DND-41 (cell line): ENCODE data around the gene BTBD2.

Experiments
- ATAC-seq: fragments of 200-7000 bp; cut with Tn5 transposase; 3 replicates; pipeline ENCODE4 v1.9.1; 2021; ENCODE audit warnings: low read depth; ENCODE audit not compliant: insufficient read depth
- DNase-seq: peaks from one replicate; pipeline ENCODE4 v3.0.0-alpha.2; 2020
- H2AFZ ChIP-seq: 2 replicates; pipeline ENCODE4 v1.6.0; 2012; ENCODE audit warnings: low read depth, low read length
- H3K27ac ChIP-seq: 2 replicates; pipeline ENCODE4 v1.5.1; 2012; ENCODE audit warnings: low read length, inconsistent platforms
- H3K27me3 ChIP-seq: fragments of 200-600 bp; sonication (generic); 2 replicates; pipeline ENCODE4 v1.6.0; 2012; ENCODE audit warnings: low read length, mild to moderate bottlenecking, inconsistent platforms; ENCODE audit not compliant: insufficient read depth, poor library complexity
- H3K36me3 ChIP-seq: 2 replicates; pipeline ENCODE4 v1.5.1; 2012; ENCODE audit warnings: low read length, inconsistent platforms; ENCODE audit not compliant: insufficient read depth
- H3K4me1 ChIP-seq: 2 replicates; pipeline ENCODE4 v1.5.1; 2012; ENCODE audit warnings: mild to moderate bottlenecking, low read length; ENCODE audit not compliant: insufficient read depth
- H3K4me2 ChIP-seq: 2 replicates; pipeline ENCODE4 v1.6.0; 2012; ENCODE audit warnings: mild to moderate bottlenecking, moderate library complexity, low read length, inconsistent platforms; ENCODE audit not compliant: insufficient read depth
- H3K4me3 ChIP-seq, 2 experiments: fragments of 200-600 bp in 1 of 2; shearing (Covaris generic) in 1 of 2; 2 replicates each; pipeline ENCODE4 v1.5.1; 2012 to 2016; ENCODE audit warnings: inconsistent platforms in 2 of 2, low read length in 2 of 2, mild to moderate bottlenecking in 2 of 2, low read depth in 1 of 2, moderate library complexity in 1 of 2
- H3K79me2 ChIP-seq: 2 replicates; pipeline ENCODE4 v1.6.0; 2012; ENCODE audit warnings: low read length, inconsistent platforms; ENCODE audit not compliant: insufficient read depth
- H3K9ac ChIP-seq: 2 replicates; pipeline ENCODE4 v1.6.0; 2012; ENCODE audit warnings: low read depth, mild to moderate bottlenecking, inconsistent platforms, low read length, moderate library complexity
- H3K9me3 ChIP-seq: 2 replicates; pipeline ENCODE4 v1.5.1; 2012; ENCODE audit warnings: low read length, moderate library complexity, mild to moderate bottlenecking, inconsistent platforms; ENCODE audit not compliant: insufficient read depth, severe bottlenecking
- H4K20me1 ChIP-seq: 2 replicates; pipeline ENCODE4 v1.6.0; 2012; ENCODE audit warnings: low read length; ENCODE audit not compliant: insufficient read depth
- EZH2 ChIP-seq: IDR thresholded peaks from 3 replicates; pipeline ENCODE4 v1.6.1; 2012; ENCODE audit warnings: borderline replicate concordance, low read depth, mild to moderate bottlenecking, moderate library complexity, low read length, inconsistent platforms; ENCODE audit not compliant: severe bottlenecking
- TF ChIP-seq, protein P1 (sequence below): IDR thresholded peaks from 2 replicates; pipeline ENCODE4 v1.5.1; 2012; ENCODE audit warnings: borderline replicate concordance, low read length, moderate library complexity, mild to moderate bottlenecking; ENCODE audit not compliant: poor library complexity, severe bottlenecking; ENCODE audit errors: extremely low read depth

The BTBD2 gene

DNA sequence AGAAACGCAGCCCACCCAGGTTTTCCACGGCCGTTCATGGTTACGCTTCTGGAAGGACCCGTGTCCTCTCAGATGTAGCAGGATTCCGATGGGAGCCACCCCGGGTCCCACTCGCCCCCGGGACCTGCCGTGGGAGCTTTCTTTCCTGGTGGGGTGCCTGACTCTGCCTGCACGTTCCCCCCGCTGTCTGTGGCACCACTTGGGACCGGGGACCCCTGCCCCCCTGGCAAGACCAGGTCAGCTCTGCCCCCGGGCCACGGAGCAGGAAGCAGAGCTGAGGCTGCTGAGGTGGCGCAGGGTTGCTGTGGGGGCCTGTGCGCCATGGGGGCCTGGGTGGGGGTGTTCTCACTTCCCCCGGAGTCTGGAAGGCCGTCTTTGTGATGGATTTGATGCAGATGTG lies 62.5 kb downstream of the BTBD2 start:
- Histone ChIP-seq H3K36me3 (peaks cover 60% of the 10 kb centered on the region), H3K9me3 (no peaks in the 10 kb centered on the region), H3K4me2 (no peak overlapping the region), H3K27ac (no peak overlapping the region), H4K20me1 (peaks cover 88% of the 10 kb centered on the region), H3K9ac (no peak overlapping the region), H3K4me3 (no peak overlapping the region), H2AFZ (no peak overlapping the region), H3K27me3 (no peaks in the 10 kb centered on the region), H3K79me2 (peaks cover 95% of the 10 kb centered on the region), H3K4me1 (no peaks in the 10 kb centered on the region)
- TF ChIP-seq, protein P1, sequence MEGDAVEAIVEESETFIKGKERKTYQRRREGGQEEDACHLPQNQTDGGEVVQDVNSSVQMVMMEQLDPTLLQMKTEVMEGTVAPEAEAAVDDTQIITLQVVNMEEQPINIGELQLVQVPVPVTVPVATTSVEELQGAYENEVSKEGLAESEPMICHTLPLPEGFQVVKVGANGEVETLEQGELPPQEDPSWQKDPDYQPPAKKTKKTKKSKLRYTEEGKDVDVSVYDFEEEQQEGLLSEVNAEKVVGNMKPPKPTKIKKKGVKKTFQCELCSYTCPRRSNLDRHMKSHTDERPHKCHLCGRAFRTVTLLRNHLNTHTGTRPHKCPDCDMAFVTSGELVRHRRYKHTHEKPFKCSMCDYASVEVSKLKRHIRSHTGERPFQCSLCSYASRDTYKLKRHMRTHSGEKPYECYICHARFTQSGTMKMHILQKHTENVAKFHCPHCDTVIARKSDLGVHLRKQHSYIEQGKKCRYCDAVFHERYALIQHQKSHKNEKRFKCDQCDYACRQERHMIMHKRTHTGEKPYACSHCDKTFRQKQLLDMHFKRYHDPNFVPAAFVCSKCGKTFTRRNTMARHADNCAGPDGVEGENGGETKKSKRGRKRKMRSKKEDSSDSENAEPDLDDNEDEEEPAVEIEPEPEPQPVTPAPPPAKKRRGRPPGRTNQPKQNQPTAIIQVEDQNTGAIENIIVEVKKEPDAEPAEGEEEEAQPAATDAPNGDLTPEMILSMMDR, result no peak
- no peak for TF ChIP-seq EZH2
- no peak for DNase-seq
- no peak for ATAC-seq

DNA sequence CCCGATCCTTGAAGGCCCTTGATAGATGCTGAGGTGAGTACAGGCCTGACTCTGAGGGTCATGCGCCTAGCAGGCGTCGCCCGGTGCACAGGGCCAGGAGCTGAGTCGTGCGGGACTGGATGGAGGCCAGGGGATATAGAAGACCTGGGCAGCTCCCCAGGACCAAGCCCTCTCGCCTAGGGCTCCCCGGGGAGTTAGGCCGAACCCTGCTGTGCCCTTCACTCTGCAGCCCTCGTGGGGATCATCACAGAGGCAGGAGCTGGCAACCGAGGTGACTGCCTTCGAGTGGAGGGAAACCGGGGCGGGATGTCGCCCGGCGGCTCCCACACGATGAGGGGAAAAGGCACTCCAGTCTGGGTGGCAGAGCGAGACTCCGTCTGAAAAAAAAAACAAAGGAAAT lies 62.9 kb downstream of the BTBD2 start:
- Histone ChIP-seq H3K27ac (no peak overlapping the region), H3K4me3 (no peak overlapping the region), H3K79me2 (peaks cover 95% of the 10 kb centered on the region), H3K4me2 (no peak overlapping the region), H3K9ac (no peak overlapping the region), H3K36me3 (peaks cover 60% of the 10 kb centered on the region), H3K9me3 (no peaks in the 10 kb centered on the region), H2AFZ (no peak overlapping the region), H3K27me3 (no peaks in the 10 kb centered on the region), H3K4me1 (no peaks in the 10 kb centered on the region), H4K20me1 (peaks cover 88% of the 10 kb centered on the region)
- no peak for TF ChIP-seq EZH2
- TF ChIP-seq, protein P1, result no peak
- ATAC-seq (no peak), DNase-seq (no peak)

DNA sequence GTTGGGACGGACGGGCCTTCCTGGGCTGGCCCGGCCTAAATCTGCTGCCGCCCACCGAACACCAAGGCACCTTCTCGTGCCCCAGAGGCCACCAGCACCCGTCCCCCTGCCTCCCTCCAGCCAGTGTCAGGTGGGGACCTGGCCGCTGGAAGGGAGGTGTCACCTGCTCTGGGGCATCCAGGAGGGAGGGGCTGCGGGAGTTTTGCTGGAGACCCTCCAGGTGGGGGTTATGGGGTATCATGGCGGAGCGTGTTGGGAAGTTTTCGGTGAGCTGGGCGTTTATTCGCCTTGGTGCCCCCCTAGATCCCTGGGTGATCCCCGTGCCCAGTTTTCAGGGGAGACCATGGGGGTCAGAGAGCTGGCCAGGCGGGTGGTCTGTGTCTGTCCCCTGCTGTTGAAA lies 64.9 kb downstream of the BTBD2 start:
- no peak for ATAC-seq
- Histone ChIP-seq H3K4me2 (no peak overlapping the region), H3K9me3 (no peaks in the 10 kb centered on the region), H3K4me3 (no peak overlapping the region), H2AFZ (no peak overlapping the region), H3K27me3 (no peaks in the 10 kb centered on the region), H3K79me2 (peaks cover 94% of the 10 kb centered on the region), H3K36me3 (peaks cover 62% of the 10 kb centered on the region), H4K20me1 (peaks cover 83% of the 10 kb centered on the region), H3K27ac (no peak overlapping the region), H3K9ac (no peak overlapping the region), H3K4me1 (no peaks in the 10 kb centered on the region)
- TF ChIP-seq, protein P1, result no peak
- no peak for TF ChIP-seq EZH2
- DNase-seq, result no peak

DNA sequence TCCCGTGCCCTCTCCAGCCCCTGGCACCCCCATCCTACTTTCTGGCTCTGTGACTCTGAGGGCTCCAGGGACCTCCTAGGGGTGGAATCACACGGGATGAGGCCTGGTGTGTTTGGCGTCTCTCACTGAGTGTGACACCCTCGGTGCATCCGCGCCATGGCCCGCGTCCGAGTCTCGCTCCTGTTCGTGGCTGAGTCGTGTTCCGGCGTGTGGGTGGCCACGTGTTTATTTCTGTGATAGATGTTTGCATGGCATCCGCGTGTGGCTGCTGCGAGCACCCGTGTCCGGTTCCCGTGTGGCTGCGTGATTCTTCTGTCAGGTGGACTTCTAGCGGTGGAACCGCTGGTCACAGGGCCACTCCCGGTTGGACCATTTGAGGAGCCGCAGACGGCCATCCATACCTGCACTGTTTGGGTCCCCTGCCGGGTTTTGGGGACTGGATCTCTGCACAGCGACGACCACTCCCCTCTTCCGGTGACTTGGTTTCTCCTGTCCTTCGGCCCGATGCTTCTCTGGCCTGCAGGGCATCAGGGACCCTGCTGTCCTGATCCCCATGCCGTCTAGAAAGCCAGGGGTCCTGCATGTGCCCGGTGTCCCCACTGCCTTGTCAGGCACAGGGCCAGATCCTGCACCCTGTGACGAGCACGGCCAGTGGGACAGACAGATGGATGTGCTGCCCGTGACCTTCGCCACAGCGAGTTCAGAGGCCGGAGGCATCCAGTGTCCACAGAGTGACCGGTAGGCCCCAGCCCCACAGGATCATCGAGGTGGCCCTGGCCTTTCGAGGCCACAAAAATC lies 66.0 kb downstream of the BTBD2 start:
- H3K4me1 ChIP-seq, result peaks cover under 1% of the 10 kb centered on the region; the same call in 1 of the 2 replicates
- H2AFZ ChIP-seq, result no peak overlapping the region

More for the DNA sequence above, 66.0 kb downstream of the BTBD2 start:
- Histone ChIP-seq H3K27me3 (no peaks in the 10 kb centered on the region), H4K20me1 (peaks cover 81% of the 10 kb centered on the region), H3K27ac (no peak overlapping the region), H3K4me3 (no peak overlapping the region), H3K79me2 (peaks cover 94% of the 10 kb centered on the region), H3K9me3 (no peaks in the 10 kb centered on the region), H3K9ac (no peak overlapping the region), H3K36me3 (peaks cover 51% of the 10 kb centered on the region), H3K4me2 (no peak overlapping the region)
- TF ChIP-seq, protein P1, result no peak
- TF ChIP-seq EZH2, result no peak
- ATAC-seq, result no peak
- DNase-seq, result no peak
